ENCODE data around the gene CLEC10A. TPM values are rescaled to one million over a fixed set of nuclear protein-coding genes. Genes with fewer than 3 reads are reported as not detected.

Gene CLEC10A
- polyA plus RNA-seq, 3 donors, result 22.7 to 69.4 (median 61.9) TPM

DNA sequence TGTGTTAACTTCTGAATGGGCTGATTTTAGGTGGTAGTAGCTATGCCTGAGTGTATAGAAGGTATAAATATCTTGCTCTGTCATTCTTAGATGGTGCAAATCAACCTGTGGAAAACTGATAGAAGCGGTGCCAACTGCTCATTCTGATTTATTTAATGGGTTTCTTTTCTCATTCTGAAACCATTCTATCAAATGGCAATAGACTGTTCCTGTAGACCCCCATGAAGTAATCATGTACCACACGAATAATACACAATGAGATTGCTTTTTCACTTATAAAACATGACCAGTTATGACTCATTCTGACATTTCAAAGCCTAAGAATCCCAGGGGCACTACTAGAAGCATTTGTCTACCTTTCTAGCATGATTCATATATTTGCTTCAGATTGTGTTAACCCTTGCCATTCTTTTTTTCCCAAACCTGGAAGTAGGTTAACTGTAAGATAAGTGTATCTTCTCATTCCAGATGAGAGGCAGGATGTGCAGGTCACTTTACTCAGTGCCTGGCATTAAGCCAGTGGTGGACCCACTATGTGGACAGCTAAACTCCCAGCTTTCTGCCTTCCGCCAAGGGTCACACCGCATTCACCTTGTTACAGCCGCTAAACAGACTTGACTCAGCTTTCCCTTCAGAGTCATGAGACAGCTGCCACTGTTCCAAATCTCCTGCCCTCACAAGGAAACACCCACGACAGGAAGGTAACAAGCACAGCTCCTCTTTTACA lies 19.7 kb downstream of the CLEC10A start:
- Mint-ChIP-seq H3K4me1 (peaks cover 32% of the 10 kb centered on the region), H3K27me3 (ENCODE audit: low read depth in 3 of 3) (peaks cover 4 to 10% (median 8%) of the 10 kb centered on the region in 3 donors), H3K4me3 (no peak overlapping the region), H3K27ac (peak overlapping the region in 2 of 7 donors; percentile 10 to 14), H3K36me3 (peaks cover 0 to 3% of the 10 kb centered on the region in 2 donors), H3K9me3 (peaks cover 0 to 3% (median 0%) of the 10 kb centered on the region in 7 donors)
- Histone ChIP-seq H3K79me2 (ENCODE audit: insufficient read depth, low read length) (no peaks in the 10 kb centered on the region), H3K27me3 (ENCODE audit: control insufficient read depth in 2 of 2, insufficient read depth in 2 of 2, low read length in 2 of 2) (no peaks in the 10 kb centered on the region), H3K4me3 (replicated peaks in 1 of 3; ENCODE audit: low read depth in 2 of 3, low read length in 3 of 3) (no peak overlapping the region), H3K9ac (ENCODE audit: insufficient read depth, low read length, poor library complexity, severe bottlenecking) (no peak overlapping the region), H3K9me3 (replicated peaks in 1 of 2; ENCODE audit: control insufficient read depth in 1 of 2, insufficient read depth in 1 of 2, low read length in 2 of 2) (no peaks in the 10 kb centered on the region), H3K36me3 (replicated peaks in 1 of 2; ENCODE audit: control insufficient read depth in 1 of 2, insufficient read depth in 2 of 2, low read length in 2 of 2) (no peaks in the 10 kb centered on the region), H2AFZ (ENCODE audit: insufficient read depth, low read depth, low read length, poor library complexity, severe bottlenecking) (no peak overlapping the region), H3K4me1 (ENCODE audit: control insufficient read depth in 1 of 2, insufficient read depth in 2 of 2, low read length in 2 of 2) (peaks cover 19 to 28% of the 10 kb centered on the region in 2 donors), H4K20me1 (ENCODE audit: insufficient read depth, low read length) (no peaks in the 10 kb centered on the region), H3K27ac (ENCODE audit: low read depth in 1 of 2, low read length in 2 of 2) (no peak overlapping the region), H3K4me2 (replicated peaks; ENCODE audit: extremely low read depth, low read length, poor library complexity, severe bottlenecking) (no peak overlapping the region)
- DNase-seq, result peak in 1 of 3 donors; percentile 47
- TF ChIP-seq, protein P1, sequence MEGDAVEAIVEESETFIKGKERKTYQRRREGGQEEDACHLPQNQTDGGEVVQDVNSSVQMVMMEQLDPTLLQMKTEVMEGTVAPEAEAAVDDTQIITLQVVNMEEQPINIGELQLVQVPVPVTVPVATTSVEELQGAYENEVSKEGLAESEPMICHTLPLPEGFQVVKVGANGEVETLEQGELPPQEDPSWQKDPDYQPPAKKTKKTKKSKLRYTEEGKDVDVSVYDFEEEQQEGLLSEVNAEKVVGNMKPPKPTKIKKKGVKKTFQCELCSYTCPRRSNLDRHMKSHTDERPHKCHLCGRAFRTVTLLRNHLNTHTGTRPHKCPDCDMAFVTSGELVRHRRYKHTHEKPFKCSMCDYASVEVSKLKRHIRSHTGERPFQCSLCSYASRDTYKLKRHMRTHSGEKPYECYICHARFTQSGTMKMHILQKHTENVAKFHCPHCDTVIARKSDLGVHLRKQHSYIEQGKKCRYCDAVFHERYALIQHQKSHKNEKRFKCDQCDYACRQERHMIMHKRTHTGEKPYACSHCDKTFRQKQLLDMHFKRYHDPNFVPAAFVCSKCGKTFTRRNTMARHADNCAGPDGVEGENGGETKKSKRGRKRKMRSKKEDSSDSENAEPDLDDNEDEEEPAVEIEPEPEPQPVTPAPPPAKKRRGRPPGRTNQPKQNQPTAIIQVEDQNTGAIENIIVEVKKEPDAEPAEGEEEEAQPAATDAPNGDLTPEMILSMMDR (IDR thresholded peaks at IDR 0.05), result no peak
- intact Hi-C loops (cut with micrococcal nuclease), result loop anchor here in 1 of 2 donors (5.0 kb wide), 1 partner anchor 37 kb away; no protein-coding TSS in a partner anchor
- 74% methylated on average over 3 of the region's 6 CpGs for WGBS (ENCODE audit: insufficient coverage)

DNA sequence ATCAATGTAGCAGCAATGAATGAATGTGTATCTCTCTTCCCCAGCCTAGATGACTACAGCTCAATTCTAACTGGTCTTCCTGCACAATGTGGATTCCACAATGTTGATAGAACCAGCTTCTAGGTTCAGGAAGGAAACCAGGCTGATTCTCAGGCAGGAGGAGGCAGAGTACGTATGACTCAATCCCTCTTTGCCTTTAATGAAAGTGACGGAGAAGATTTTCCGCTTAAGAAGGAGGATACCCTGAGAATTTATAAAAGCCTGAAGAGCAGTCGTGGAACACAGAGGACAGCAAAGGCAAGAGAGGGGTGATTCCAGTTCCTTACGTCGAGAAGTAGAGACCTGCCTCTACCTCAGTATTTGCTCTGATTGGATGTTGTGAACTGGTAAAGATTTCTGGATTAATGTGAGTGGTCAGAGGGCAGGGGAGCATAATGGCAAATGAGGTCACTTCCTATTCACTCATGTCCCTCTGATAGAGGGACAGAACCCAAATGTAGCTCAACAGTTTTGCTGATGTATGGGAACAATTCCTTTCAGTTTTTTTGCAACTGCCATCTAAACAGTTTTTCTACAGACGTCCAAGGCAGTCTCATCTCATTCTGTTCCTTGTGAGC lies 21.1 kb downstream of the CLEC10A start:
- Mint-ChIP-seq H3K4me1 (peaks cover 30% of the 10 kb centered on the region), H3K27me3 (ENCODE audit: low read depth in 3 of 3) (peaks cover 3 to 10% (median 8%) of the 10 kb centered on the region in 3 donors), H3K36me3 (peaks cover 0 to 4% of the 10 kb centered on the region in 2 donors), H3K4me3 (no peak overlapping the region), H3K9me3 (peaks cover 0 to 3% (median 0%) of the 10 kb centered on the region in 7 donors), H3K27ac (peak overlapping the region in 5 of 7 donors; percentile 1 to 68 (median 36))
- H3K27me3 ChIP-seq (ENCODE audit: control insufficient read depth in 2 of 2, insufficient read depth in 2 of 2, low read length in 2 of 2), result no peaks in the 10 kb centered on the region
- H3K79me2 ChIP-seq (ENCODE audit: insufficient read depth, low read length), result no peaks in the 10 kb centered on the region
- H3K27ac ChIP-seq (ENCODE audit: low read depth in 1 of 2, low read length in 2 of 2), result no peak overlapping the region
- TF ChIP-seq, protein P1 (IDR thresholded peaks at IDR 0.05), result no peak
- no peak overlapping the region for H2AFZ ChIP-seq (ENCODE audit: insufficient read depth, low read depth, low read length, poor library complexity, severe bottlenecking)
- intact Hi-C loops (cut with micrococcal nuclease), result no loop called here
- H3K9me3 ChIP-seq (replicated peaks in 1 of 2; ENCODE audit: control insufficient read depth in 1 of 2, insufficient read depth in 1 of 2, low read length in 2 of 2), result no peaks in the 10 kb centered on the region
- peak in 1 of 3 donors; percentile 42 for DNase-seq
- no peak overlapping the region for H3K9ac ChIP-seq (ENCODE audit: insufficient read depth, low read length, poor library complexity, severe bottlenecking)
- H3K36me3 ChIP-seq (replicated peaks in 1 of 2; ENCODE audit: control insufficient read depth in 1 of 2, insufficient read depth in 2 of 2, low read length in 2 of 2), result no peaks in the 10 kb centered on the region
- peaks cover 17 to 27% of the 10 kb centered on the region in 2 donors for H3K4me1 ChIP-seq (ENCODE audit: control insufficient read depth in 1 of 2, insufficient read depth in 2 of 2, low read length in 2 of 2)
- H4K20me1 ChIP-seq (ENCODE audit: insufficient read depth, low read length), result no peaks in the 10 kb centered on the region
- no peak overlapping the region for H3K4me3 ChIP-seq (replicated peaks in 1 of 3; ENCODE audit: low read depth in 2 of 3, low read length in 3 of 3)
- H3K4me2 ChIP-seq (replicated peaks; ENCODE audit: extremely low read depth, low read length, poor library complexity, severe bottlenecking), result no peak overlapping the region
- WGBS (ENCODE audit: insufficient coverage), result 80% methylated on average over 2 of the region's 7 CpGs
